HG03097 (cell line): ENCODE measurements around the gene FAN1.
"Not testable (repeated sequence)": the region's sequence is repeated elsewhere in the genome, so short reads cannot be mapped to it uniquely, and the experiment has no call there.

Experiments used
- ATAC-seq: cut with Tn5 transposase; IDR thresholded peaks from one replicate; pipeline ENCODE4 v1.9.1; 2021; ENCODE audit not compliant: unreplicated experiment, low FRiP score

FAN1 gene

GRCh38 chr15:30903497-30904187 is at the start of gene FAN1:
TSS of gene FAN1 (plus strand) at chr15:30903915. CDS start at chr15:30904664, 749 bp downstream.
- ATAC-seq, result peak; percentile 84

- ATAC-seq, result no peak
Observed at GRCh38 chr15:30859091-30859874, 44.4 kb upstream of the FAN1 start.

GRCh38 chr15:30865257-30865656 is 38.5 kb upstream of the FAN1 start:
- no peak for ATAC-seq

GRCh38 chr15:30870681-30871080 is 33.0 kb upstream of the FAN1 start:
- no peak for ATAC-seq

- ATAC-seq, result no peak
Observed at GRCh38 chr15:30872341-30872748, 31.4 kb upstream of the FAN1 start.

- ATAC-seq, result no peak
Observed at GRCh38 chr15:30877070-30877469, 26.6 kb upstream of the FAN1 start.

GRCh38 chr15:30878515-30878914 is 25.2 kb upstream of the FAN1 start:
- no peak for ATAC-seq

GRCh38 chr15:30882849-30883433 is 20.8 kb upstream of the FAN1 start:
- ATAC-seq, result no peak

- not testable (repeated sequence) for ATAC-seq
Observed at GRCh38 chr15:30883666-30884065, 20.0 kb upstream of the FAN1 start.

- no peak for ATAC-seq
Observed at GRCh38 chr15:30885814-30886213, 17.9 kb upstream of the FAN1 start.

GRCh38 chr15:30889196-30889595 is 14.5 kb upstream of the FAN1 start:
- ATAC-seq, result no peak

GRCh38 chr15:30895461-30896210 is 8.1 kb upstream of the FAN1 start:
- no peak for ATAC-seq

- no peak for ATAC-seq
Observed at GRCh38 chr15:30896211-30896606, 7.5 kb upstream of the FAN1 start.

- ATAC-seq, result no peak
Observed at GRCh38 chr15:30901889-30902288, 1.8 kb upstream of the FAN1 start.

GRCh38 chr15:30904812-30905211 is 1.1 kb downstream of the FAN1 start:
- ATAC-seq, result no peak

GRCh38 chr15:30905821-30906220 is 2.1 kb downstream of the FAN1 start:
- ATAC-seq, result no peak

- ATAC-seq, result no peak
Observed at GRCh38 chr15:30906366-30906765, 2.7 kb downstream of the FAN1 start.

- ATAC-seq, result no peak
Observed at GRCh38 chr15:30913761-30914160, 10.0 kb downstream of the FAN1 start.

- no peak for ATAC-seq
Observed at GRCh38 chr15:30917013-30917412, 13.3 kb downstream of the FAN1 start.

- no peak for ATAC-seq
Observed at GRCh38 chr15:30917675-30918074, 14.0 kb downstream of the FAN1 start.

GRCh38 chr15:30918366-30918765 is 14.7 kb downstream of the FAN1 start:
- ATAC-seq, result no peak
